Central memory CD8-positive, alpha-beta T cell (primary cell): Measurements from ENCODE around the gene ZNF710.

Source experiments
- ATAC-seq: fragments of 150-1000 bp; cut with Tn5 transposase; replicated peaks from 2 replicates; pipeline ENCODE4 v1.10.0; 2022; ENCODE audit warnings: mild to moderate bottlenecking, moderate FRiP score, moderate number of reproducible peaks; ENCODE audit not compliant: poor library complexity, severe bottlenecking; ENCODE audit errors: extremely low read depth
- DNase-seq, 2 donors: peaks; one replicate each; pipeline ENCODE4 v3.0.0; 2021; ENCODE audit warnings: low spot score in 2 of 2
- H3K27ac Mint-ChIP-seq: one replicate; pipeline ENCODE4 v1.8.0; 2022; ENCODE audit warnings: low read depth, mild to moderate bottlenecking, moderate library complexity, mixed read lengths
- H3K27me3 Mint-ChIP-seq: one replicate; pipeline ENCODE4 v1.8.0; 2022; ENCODE audit warnings: mixed read lengths
- H3K36me3 Mint-ChIP-seq: one replicate; pipeline ENCODE4 v1.8.0; 2022; ENCODE audit warnings: mild to moderate bottlenecking, moderate library complexity, mixed read lengths; ENCODE audit not compliant: insufficient read depth
- H3K4me1 Mint-ChIP-seq: one replicate; pipeline ENCODE4 v1.8.0; 2022; ENCODE audit warnings: mixed read lengths
- H3K4me3 Mint-ChIP-seq: one replicate; pipeline ENCODE4 v1.8.0; 2022; ENCODE audit warnings: mild to moderate bottlenecking, moderate library complexity, mixed read lengths
- H3K9me3 Mint-ChIP-seq: one replicate; pipeline ENCODE4 v1.8.0; 2022; ENCODE audit warnings: mixed read lengths

The ZNF710 gene

GRCh38 chr15:90087454-90088154 is 86.5 kb downstream of the ZNF710 start:
- DNase-seq (no peak), ATAC-seq (no peak)
- H3K36me3 Mint-ChIP-seq, result peaks cover 46% of the 10 kb centered on the region
- H3K27ac Mint-ChIP-seq, result peak overlapping the region; percentile 81
- no peaks in the 10 kb centered on the region for H3K9me3 Mint-ChIP-seq
- H3K27me3 Mint-ChIP-seq, result no peaks in the 10 kb centered on the region
- no peak overlapping the region for H3K4me3 Mint-ChIP-seq
- H3K4me1 Mint-ChIP-seq, result peaks cover 24% of the 10 kb centered on the region

DNA sequence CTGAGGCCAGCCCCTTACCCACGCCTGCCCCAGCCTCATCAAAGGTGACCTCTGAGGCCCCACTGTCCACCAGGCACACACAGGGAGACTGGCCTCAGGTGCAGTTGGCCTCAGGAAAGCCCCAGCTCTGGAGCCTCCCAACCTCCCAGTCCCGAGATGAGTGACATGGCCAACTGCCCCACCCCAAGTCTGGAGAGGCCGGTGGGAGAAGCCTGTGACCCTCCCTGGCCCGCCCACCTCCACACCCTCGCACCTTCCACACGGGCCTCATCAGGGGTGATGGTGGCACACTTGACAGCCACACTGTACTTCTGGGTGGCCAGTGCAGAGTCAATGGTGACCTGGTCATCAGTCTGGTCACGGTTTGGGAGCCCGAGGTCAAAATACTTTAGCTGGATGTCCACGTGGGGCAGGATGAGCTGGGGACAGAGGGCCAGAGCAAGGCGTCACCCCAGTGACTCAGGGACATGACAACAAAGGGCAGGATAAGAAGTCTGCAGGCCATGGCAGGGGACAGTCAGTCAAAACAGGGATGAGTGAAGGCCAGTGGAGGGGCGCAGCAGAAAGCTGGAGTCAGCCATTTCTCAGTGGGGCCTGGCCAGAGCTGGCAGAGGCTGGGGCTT is 89.2 kb downstream of the ZNF710 start:
- Mint-ChIP-seq H3K4me1 (peaks cover 39% of the 10 kb centered on the region), H3K36me3 (peaks cover 33% of the 10 kb centered on the region), H3K27me3 (no peaks in the 10 kb centered on the region), H3K4me3 (no peak overlapping the region), H3K9me3 (no peaks in the 10 kb centered on the region), H3K27ac (no peak overlapping the region)
- DNase-seq (no peak), ATAC-seq (no peak)

DNA sequence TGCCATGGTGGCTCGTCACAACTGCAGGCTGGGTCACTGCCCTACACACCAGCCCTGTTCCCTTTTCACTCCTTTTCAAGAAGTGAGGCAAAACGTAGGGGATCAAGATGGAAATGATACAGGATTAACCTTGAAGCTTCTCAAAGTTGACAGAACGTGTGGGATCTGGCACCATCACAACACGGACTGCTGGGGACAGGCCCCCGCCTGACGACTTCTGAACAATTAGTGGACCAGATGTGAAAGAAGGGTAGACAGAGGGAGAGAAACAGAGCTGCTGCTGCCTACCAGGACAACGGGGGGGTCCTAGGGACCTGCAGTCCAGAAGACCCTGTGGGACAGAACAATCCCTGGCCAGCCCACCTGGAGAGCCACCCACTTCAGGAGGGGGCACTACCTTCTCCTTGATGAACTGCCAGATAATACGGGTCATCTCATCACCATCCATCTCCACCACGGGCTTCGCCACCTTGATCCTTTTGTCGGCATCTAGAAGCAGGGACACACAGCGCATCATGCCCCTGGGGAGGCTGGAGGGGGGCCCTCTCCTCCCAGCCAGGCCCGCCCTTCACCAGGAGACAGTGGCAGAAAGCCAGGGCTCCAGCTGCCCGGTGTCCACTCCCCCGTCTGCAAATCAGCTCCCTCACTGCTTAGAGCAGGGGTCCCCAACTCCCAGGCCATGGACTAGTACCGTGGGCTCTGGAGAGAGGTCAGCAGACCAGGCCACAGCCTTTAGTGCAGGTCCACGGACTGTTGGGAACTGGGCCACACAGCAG is 90.2 kb downstream of the ZNF710 start:
- Mint-ChIP-seq H3K4me3 (no peak overlapping the region), H3K4me1 (peaks cover 49% of the 10 kb centered on the region), H3K27ac (no peak overlapping the region), H3K9me3 (no peaks in the 10 kb centered on the region), H3K36me3 (peaks cover 27% of the 10 kb centered on the region), H3K27me3 (no peaks in the 10 kb centered on the region)
- no peak for ATAC-seq
- no peak for DNase-seq

DNA sequence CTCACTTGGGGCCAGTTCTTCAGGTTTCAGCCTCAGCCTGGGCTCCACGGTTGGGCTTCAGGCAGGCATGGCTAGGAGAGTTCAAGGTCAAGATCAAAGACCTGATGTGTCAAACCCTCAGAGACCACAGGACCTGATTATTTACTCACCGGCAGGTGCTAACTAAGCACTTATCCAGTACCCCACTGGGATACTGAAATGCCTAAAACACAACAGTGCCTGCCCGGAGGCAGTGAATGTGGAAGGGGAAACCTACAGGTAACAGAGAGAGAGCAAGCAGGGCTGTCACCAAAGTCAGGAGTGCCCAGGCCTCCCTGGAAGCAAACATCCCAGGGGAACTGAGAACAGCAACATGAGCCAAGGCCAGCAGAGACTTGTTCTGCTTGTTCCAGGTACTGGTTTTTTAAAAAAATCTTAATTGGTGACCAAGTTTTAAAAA is 94.4 kb downstream of the ZNF710 start:
- H3K4me3 Mint-ChIP-seq, result peak overlapping the region; percentile 83
- H3K36me3 Mint-ChIP-seq, result peaks cover 20% of the 10 kb centered on the region
- ATAC-seq (no peak), DNase-seq (no peak)
- H3K27me3 Mint-ChIP-seq, result no peaks in the 10 kb centered on the region
- no peaks in the 10 kb centered on the region for H3K9me3 Mint-ChIP-seq
- H3K4me1 Mint-ChIP-seq, result peaks cover 79% of the 10 kb centered on the region
- H3K27ac Mint-ChIP-seq, result peak overlapping the region; percentile 98

DNA sequence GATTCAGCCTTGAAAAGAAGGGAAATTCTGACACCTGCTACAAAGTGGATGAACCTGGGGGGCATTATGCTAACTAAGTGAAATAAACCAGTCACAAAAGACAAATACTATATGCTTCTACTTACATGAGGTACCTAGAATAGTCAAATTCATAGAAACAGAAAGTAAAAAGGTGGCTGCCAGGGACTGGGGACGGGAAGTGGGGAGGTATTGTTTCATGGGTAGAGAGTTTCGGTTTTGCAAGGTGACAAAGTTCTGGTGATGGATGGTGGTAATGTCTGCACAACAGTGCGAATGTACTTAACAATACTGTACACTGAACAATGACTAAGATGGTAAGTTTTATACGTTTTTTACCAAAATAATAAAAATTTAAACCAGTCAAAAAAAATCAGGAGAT is 96.4 kb downstream of the ZNF710 start:
- peak overlapping the region; percentile 98 for H3K27ac Mint-ChIP-seq
- no peaks in the 10 kb centered on the region for H3K9me3 Mint-ChIP-seq
- DNase-seq, result peak in 1 of 2 donors; percentile 65
- peaks cover 27% of the 10 kb centered on the region for H3K36me3 Mint-ChIP-seq
- peak overlapping the region; percentile 83 for H3K4me3 Mint-ChIP-seq
- H3K4me1 Mint-ChIP-seq, result peaks cover 76% of the 10 kb centered on the region
- ATAC-seq, result peak; percentile 75
- H3K27me3 Mint-ChIP-seq, result no peaks in the 10 kb centered on the region

DNA sequence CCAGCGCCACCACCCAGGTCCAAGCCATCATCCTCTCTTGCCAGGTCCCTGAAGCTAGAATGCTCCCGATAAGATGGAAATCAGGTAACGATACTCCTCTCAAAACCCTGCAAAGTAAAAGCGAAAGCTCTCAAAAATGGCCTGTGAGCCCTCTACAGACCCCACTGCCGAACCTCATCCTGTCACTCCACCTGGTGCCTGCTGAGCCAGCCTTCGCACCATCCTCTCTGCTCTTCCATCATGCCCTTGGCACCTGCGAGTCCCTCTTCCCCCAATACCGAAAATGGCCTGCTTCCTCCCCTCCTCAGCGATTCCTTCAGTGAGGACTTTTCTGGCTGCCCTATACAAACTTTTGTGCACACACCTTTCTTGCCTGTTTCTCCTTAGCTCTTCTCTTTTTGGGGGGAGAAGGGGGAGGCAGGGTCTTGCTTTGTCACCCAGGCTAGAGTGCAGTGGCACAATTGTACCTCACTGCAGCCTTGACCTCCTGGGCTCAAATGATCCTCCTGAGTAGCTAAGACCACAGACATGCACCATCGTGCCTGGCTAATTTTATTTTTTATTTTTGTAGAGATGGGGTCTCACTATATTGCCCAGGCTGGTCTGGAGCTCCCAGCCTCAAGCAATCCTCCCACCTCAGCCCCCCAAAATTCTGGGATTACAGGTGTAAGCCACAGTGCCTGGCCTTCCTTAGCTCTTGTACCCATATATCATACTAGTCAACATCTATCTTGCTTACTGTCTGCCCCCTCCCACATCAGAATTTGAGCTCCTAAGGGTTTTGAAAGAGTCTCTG is 98.1 kb downstream of the ZNF710 start:
- Mint-ChIP-seq H3K4me1 (peaks cover 80% of the 10 kb centered on the region), H3K4me3 (peak overlapping the region; percentile 83), H3K9me3 (no peaks in the 10 kb centered on the region), H3K36me3 (peaks cover 29% of the 10 kb centered on the region), H3K27ac (peak overlapping the region; percentile 98), H3K27me3 (no peaks in the 10 kb centered on the region)
- ATAC-seq, result peak; percentile 37
- peak in 1 of 2 donors; percentile 43 for DNase-seq

DNA sequence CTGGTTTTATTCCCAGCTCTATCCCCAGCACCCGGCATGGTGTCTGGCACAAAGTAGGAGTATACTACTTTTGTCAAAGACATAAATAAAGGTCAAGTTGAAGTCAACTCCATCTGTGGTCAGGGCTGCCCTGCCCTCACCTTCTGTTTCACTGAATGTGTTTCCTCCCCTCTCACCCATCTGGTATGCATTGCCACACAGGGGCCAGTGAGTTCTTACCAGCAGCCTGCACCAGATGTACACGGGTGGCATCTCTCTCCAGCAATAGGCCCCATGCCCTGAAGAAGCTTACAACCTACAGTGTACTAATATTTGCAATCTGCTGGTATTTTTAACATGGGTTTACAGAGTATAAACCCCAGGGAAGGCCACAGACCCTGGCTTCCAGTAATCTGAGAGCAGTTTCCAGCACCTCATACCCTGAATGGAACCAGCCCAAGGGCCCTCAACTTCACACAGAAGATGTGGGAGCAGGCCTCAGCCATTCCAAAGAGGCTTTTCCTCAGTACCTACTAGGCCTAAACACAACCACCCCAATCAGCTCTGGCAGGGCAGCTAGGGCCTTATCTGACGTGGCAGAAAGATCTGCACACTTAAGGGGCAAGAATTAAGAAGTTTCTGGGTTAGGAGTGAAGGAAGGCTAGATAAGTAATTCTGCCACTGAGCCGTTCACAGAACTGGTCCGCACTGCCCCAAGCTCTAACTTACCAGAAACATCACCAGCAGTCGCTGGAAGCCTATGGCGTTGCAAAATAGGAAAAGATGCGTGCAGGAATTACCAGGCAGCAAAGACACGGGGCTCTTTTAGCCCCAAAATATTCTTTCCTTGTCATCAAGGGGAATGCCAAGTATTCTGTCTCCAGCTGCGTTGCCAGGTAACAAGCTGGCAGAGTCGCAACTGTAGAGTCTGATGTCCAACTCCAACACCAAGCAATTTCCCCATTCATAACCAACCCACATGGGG is 99.0 kb downstream of the ZNF710 start:
- Mint-ChIP-seq H3K4me3 (peak overlapping the region; percentile 83), H3K9me3 (no peaks in the 10 kb centered on the region), H3K36me3 (peaks cover 29% of the 10 kb centered on the region), H3K27me3 (no peaks in the 10 kb centered on the region), H3K27ac (peak overlapping the region; percentile 98), H3K4me1 (peaks cover 71% of the 10 kb centered on the region)
- ATAC-seq (no peak), DNase-seq (no peak)

GRCh38 chr15:90101130-90101968 is 100.2 kb downstream of the ZNF710 start:
- Mint-ChIP-seq H3K4me1 (peaks cover 59% of the 10 kb centered on the region), H3K27me3 (no peaks in the 10 kb centered on the region), H3K9me3 (no peaks in the 10 kb centered on the region), H3K36me3 (peaks cover 29% of the 10 kb centered on the region), H3K4me3 (peak overlapping the region; percentile 83), H3K27ac (peak overlapping the region; percentile 98)
- ATAC-seq, result no peak
- DNase-seq, result no peak

GRCh38 chr15:90101969-90102890 is 101.1 kb downstream of the ZNF710 start, which contains the start of gene IDH2:
Gene IDH2 (minus strand): TSS chr15:90102468. CDS start chr15:90102390, 78 bp downstream.
- Mint-ChIP-seq H3K27me3 (no peaks in the 10 kb centered on the region), H3K4me1 (peaks cover 50% of the 10 kb centered on the region), H3K36me3 (peaks cover 24% of the 10 kb centered on the region), H3K9me3 (no peaks in the 10 kb centered on the region), H3K4me3 (peak within 1 kb of the TSS; percentile 83), H3K27ac (peak within 1 kb of the TSS; percentile 98)
- DNase-seq, result peak; percentile 45 to 48
- peak; percentile 59 for ATAC-seq

GRCh38 chr15:90103701-90104329 is 102.7 kb downstream of the ZNF710 start:
- no peaks in the 10 kb centered on the region for H3K9me3 Mint-ChIP-seq
- H3K27me3 Mint-ChIP-seq, result no peaks in the 10 kb centered on the region
- ATAC-seq, result no peak
- peak overlapping the region; percentile 83 for H3K4me3 Mint-ChIP-seq
- peaks cover 35% of the 10 kb centered on the region for H3K4me1 Mint-ChIP-seq
- DNase-seq, result no peak
- peak overlapping the region; percentile 84 for H3K27ac Mint-ChIP-seq
- peaks cover 14% of the 10 kb centered on the region for H3K36me3 Mint-ChIP-seq
